Lower leg skin (tissue), 4 donors: ENCODE data around the gene ZFP64. TPM values are rescaled to one million over a fixed set of nuclear protein-coding genes. Genes with fewer than 3 reads are reported as not detected.
"Not testable (repeated sequence)": the region's sequence is repeated elsewhere in the genome, so short reads cannot be mapped to it uniquely, and the experiment has no call there.

Experiments used
- DNase-seq, 2 donors: peaks; one replicate each; pipeline ENCODE4 v3.0.0-alpha.2; 2019; ENCODE audit warnings: low spot score in 2 of 2
- H3K4me3 ChIP-seq: fragments of 200-600 bp; sonication (generic); 2 replicates; pipeline ENCODE4 v1.5.1; 2017; ENCODE audit warnings: mild to moderate bottlenecking, low read depth; ENCODE audit not compliant: poor library complexity, severe bottlenecking
- POLR2A ChIP-seq, 2 donors: fragments of 450-650 bp; IDR thresholded peaks; one replicate each; pipeline ENCODE4 v1.6.1; 2016 to 2017; ENCODE audit warnings: antibody characterized with exemption in 2 of 2, mild to moderate bottlenecking in 1 of 2, moderate library complexity in 1 of 2
- WGBS, 2 donors: methylation state at CpG; one replicate each; pipeline ENCODE4 v1.1.5; 2018; 5-methylcytosine and 5-hydroxymethylcytosine counted together
- intact Hi-C: fragments of 100-400 bp; cut with DNase I; formaldehyde crosslinking; loops from one replicate; pipeline ENCODE4 v1.15.0; 2023; ENCODE audit warnings: low total_unique reads
- total RNA-seq, 4 donors: library from RNA; depleted of rRNA; stranded (reverse); fragments of >200 nt; gene quantifications; one replicate each; pipeline ENCODE4 v1.1.0, GENCODE V29; 2016
- TF ChIP-seq, protein P1 (sequence below), 3 donors: fragments of 450-650 bp; IDR thresholded peaks; one replicate each; pipeline ENCODE4 v1.5.1; 2016; ENCODE audit warnings: antibody characterized with exemption in 3 of 3, mild to moderate bottlenecking in 3 of 3, moderate library complexity in 2 of 3

The ZFP64 gene
- total RNA-seq, 4 donors from 2014 or later: 23.7 to 65.5 (median 27.1) TPM

DNA sequence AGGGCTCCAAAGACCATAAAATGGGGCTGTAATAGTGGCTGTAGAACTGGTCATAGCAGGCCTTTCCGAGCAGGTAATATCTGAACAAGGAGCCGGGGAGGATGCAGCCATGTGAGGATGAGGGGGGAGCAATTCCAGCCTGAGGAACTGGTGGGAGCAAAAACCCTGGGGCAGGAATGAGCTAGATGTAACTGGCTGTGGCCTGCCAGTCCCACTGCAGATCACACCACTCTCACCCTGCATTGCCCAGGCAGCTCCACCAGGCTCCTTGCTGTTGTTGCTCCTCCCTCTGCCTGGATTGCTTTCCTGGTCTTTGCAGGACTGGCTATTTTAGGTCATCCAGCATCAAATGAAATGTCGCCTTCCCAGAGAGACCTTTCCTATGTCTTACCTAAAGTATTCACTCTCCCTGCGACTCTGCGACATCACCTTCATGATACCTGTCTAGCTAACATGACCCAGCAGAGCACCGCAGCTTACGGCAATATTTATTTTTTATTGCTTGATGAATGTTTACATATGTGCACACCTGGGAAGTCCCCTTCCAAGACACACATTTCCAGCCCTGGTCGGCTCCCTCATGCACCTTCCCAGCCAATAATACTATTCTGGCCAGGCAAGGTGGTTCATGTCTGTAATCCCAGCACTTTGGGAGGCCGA lies 2.4 kb upstream of the ZFP64 start:
- no peak overlapping the region for H3K4me3 ChIP-seq
- TF ChIP-seq, protein P1, sequence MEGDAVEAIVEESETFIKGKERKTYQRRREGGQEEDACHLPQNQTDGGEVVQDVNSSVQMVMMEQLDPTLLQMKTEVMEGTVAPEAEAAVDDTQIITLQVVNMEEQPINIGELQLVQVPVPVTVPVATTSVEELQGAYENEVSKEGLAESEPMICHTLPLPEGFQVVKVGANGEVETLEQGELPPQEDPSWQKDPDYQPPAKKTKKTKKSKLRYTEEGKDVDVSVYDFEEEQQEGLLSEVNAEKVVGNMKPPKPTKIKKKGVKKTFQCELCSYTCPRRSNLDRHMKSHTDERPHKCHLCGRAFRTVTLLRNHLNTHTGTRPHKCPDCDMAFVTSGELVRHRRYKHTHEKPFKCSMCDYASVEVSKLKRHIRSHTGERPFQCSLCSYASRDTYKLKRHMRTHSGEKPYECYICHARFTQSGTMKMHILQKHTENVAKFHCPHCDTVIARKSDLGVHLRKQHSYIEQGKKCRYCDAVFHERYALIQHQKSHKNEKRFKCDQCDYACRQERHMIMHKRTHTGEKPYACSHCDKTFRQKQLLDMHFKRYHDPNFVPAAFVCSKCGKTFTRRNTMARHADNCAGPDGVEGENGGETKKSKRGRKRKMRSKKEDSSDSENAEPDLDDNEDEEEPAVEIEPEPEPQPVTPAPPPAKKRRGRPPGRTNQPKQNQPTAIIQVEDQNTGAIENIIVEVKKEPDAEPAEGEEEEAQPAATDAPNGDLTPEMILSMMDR (IDR thresholded peaks at IDR 0.05): no peak
- TF ChIP-seq POLR2A (IDR thresholded peaks at IDR 0.05): no peak
- DNase-seq: no peak
- intact Hi-C loops: no loop called here
- WGBS, 2 donors: 80 to 92% methylated on average over 9 of the region's 9 CpGs

DNA sequence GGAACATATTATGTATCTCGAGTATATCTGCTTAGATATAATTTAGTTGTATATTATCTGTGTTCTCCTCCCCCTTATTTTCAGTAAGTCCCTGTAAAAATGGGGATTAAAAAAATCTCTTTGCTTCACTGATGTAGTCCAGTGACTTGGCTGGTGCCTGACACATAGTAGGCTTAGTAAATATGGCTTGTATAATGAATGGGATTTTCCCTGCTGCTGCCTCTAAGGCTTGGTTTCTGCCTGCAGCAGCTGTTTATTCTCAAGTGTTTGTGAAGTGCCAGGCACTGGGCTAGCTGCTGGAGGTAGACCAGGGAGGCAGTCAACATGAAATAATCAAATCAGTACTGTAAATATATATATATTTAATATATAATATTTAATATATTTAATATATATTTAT lies 1.6 kb upstream of the ZFP64 start:
- intact Hi-C loops: no loop called here
- 58 to 61% methylated on average over 1 of the region's 1 CpG for WGBS, 2 donors

DNA sequence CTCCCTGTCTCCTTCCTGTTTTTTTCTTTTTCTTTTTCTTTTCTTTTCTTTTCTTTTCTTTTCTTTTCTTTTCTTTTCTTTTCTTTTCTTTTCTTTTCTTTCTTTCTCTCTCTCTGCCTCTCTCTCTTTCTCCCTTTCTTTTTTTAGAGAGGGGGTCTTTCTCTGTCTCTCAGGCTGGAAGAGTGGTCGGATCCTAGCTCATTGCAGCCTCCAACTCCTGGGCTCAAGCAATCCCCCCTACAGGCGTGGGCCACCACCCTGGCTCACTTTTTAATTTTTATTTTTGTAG lies 1.1 kb upstream of the ZFP64 start:
- DNase-seq, intact Hi-C loops, H3K4me3 ChIP-seq: not testable (repeated sequence)
- WGBS, 2 donors: 91 to 95% methylated on average over 2 of the region's 2 CpGs

More for the DNA sequence above, 1.6 kb upstream of the ZFP64 start:
- H3K4me3 ChIP-seq: no peak overlapping the region
- no peak for DNase-seq
- TF ChIP-seq, protein P1 (IDR thresholded peaks at IDR 0.05): no peak
- TF ChIP-seq POLR2A (IDR thresholded peaks at IDR 0.05): no peak

- intact Hi-C loops: no loop called here
- peak overlapping the region; percentile 80 for H3K4me3 ChIP-seq
- DNase-seq: peak; percentile 17 to 88
- 1% methylated on average over 25 to 37 of the region's 61 CpGs for whole genome bisulfite sequencing, 2 donors
- TF ChIP-seq POLR2A (IDR thresholded peaks at IDR 0.05): no peak
Observed at GRCh38 chr20:52191916-52192718, 538 bp upstream of the ZFP64 start.

GRCh38 chr20:52190437-52191131 lies 995 bp downstream of the ZFP64 start:
- DNase-seq: peak; percentile 23 to 88
- 9 to 11% methylated on average over 15 of the region's 15 CpGs for WGBS, 2 donors
- intact Hi-C loops: no loop called here
- peak overlapping the region; percentile 80 for H3K4me3 ChIP-seq
- TF ChIP-seq, protein P1 (IDR thresholded peaks at IDR 0.05): no peak
- TF ChIP-seq POLR2A (IDR thresholded peaks at IDR 0.05): no peak

GRCh38 chr20:52181766-52182165 lies 9.8 kb downstream of the ZFP64 start:
- TF ChIP-seq POLR2A (IDR thresholded peaks at IDR 0.05): no peak
- TF ChIP-seq, protein P1 (IDR thresholded peaks at IDR 0.05): no peak
- DNase-seq: no peak
- H3K4me3 ChIP-seq: no peak overlapping the region
- intact Hi-C loops: no loop called here
- WGBS, 2 donors: 95 to 96% methylated on average over 9 of the region's 9 CpGs
